ENCODE measurements around the gene GOLGA7B.

DNA sequence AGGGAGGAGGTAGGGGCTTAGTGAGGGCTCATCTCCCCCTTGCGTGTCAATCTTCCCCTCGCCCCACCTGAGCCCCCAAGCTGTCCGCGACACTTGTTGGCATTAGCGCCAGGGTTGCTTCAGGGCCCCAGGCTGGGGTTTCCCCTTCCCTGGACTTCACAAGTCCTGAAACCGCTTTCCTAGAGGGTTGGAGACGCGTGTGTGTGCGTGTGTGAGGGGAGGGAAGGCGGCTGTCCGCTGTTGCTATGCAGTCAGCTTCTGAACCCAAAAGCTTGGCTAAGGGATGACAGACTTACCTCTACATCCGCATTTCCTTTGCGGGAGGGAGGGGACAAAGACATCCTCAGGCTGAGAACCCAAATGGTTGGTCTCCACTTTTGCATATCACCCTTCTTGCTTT is 803 bp downstream of the GOLGA7B start:
- TF ChIP-seq, protein P1, sequence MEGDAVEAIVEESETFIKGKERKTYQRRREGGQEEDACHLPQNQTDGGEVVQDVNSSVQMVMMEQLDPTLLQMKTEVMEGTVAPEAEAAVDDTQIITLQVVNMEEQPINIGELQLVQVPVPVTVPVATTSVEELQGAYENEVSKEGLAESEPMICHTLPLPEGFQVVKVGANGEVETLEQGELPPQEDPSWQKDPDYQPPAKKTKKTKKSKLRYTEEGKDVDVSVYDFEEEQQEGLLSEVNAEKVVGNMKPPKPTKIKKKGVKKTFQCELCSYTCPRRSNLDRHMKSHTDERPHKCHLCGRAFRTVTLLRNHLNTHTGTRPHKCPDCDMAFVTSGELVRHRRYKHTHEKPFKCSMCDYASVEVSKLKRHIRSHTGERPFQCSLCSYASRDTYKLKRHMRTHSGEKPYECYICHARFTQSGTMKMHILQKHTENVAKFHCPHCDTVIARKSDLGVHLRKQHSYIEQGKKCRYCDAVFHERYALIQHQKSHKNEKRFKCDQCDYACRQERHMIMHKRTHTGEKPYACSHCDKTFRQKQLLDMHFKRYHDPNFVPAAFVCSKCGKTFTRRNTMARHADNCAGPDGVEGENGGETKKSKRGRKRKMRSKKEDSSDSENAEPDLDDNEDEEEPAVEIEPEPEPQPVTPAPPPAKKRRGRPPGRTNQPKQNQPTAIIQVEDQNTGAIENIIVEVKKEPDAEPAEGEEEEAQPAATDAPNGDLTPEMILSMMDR (IDR thresholded peaks at IDR 0.05): no peak
- TF ChIP-seq POLR2AphosphoS5 (IDR thresholded peaks at IDR 0.05; ENCODE audit: insufficient read depth in 1 of 2, low read depth in 1 of 2) (no peak), POLR2A (IDR thresholded peaks at IDR 0.05) (no peak)

Measured in vagina (tissue), 2 donors.